ENCODE results near the gene VWA1.

DNA sequence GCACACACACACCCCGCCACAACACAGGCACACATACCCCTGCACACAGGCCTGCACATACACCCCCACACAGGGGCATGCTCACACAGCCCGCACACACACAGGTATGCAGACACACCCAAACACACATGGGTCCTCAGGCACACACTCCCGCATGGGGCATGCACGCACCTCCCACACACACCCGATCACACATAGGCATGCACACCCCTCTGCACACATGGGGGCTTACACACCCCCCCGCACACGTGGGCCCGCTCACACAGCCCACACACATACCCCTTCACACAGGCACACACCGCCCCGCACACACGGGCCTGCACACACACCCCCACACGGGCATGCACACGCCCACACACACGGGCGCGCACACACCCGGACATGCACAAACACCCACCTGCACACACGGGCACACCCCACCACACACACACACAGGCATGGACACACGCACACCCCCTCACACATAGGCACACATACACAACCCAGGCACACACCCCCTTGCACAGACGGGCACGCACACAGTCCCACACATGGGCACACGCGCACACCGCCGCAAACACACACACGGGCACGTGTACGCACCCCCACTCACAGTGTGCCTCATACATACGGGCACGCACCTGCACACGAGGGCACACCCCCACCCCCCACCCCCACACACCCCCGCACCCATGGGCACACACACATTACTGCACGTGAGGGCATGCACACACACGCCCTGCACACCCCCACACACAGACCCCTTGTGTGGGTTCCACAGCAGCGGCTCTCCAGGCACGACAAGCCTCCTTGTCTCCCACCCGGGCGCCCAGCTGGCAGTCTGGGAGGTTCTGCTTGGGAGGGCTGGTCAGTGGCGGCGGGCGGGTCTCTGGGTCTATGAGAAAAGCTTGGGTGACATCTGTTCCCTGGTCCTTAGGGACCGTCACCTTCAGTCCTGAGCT lies 44.3 kb downstream of the VWA1 start:
- TF ChIP-seq, protein P1, sequence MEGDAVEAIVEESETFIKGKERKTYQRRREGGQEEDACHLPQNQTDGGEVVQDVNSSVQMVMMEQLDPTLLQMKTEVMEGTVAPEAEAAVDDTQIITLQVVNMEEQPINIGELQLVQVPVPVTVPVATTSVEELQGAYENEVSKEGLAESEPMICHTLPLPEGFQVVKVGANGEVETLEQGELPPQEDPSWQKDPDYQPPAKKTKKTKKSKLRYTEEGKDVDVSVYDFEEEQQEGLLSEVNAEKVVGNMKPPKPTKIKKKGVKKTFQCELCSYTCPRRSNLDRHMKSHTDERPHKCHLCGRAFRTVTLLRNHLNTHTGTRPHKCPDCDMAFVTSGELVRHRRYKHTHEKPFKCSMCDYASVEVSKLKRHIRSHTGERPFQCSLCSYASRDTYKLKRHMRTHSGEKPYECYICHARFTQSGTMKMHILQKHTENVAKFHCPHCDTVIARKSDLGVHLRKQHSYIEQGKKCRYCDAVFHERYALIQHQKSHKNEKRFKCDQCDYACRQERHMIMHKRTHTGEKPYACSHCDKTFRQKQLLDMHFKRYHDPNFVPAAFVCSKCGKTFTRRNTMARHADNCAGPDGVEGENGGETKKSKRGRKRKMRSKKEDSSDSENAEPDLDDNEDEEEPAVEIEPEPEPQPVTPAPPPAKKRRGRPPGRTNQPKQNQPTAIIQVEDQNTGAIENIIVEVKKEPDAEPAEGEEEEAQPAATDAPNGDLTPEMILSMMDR (IDR thresholded peaks at IDR 0.05), result no peak
- no peak for TF ChIP-seq POLR2A (IDR thresholded peaks at IDR 0.05)
